22Rv1 (cell line): ENCODE data around the gene KCNIP4.

Experiments
- ZFX ChIP-seq: fragments of 450-650 bp; IDR thresholded peaks from 2 replicates; pipeline ENCODE4 v1.6.1; 2017; ENCODE audit warnings: antibody characterized with exemption, borderline replicate concordance
- TF ChIP-seq, protein P1 (sequence below): fragments of 450-650 bp; IDR thresholded peaks from 2 replicates; pipeline ENCODE4 v1.5.1; 2017; ENCODE audit warnings: mild to moderate bottlenecking

DNA sequence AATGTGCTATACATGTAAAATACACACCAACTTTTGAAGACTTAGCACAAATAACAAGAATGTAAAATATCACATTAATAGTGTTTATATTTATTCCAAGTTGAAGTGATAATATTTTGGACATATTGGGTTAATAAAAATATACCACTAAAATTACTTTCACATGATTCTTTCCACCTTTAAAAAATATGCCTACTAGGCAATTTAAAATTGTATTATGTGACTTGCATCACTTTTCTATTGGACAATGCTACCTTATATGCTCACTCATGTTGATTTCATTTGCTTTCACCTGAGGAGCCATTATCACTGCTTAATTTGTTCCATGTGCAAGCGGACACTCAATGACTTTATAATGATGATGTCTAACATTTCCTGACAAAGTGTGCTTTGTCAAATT lies 1251.8 kb downstream of the KCNIP4 start:
- TF ChIP-seq, protein P1, sequence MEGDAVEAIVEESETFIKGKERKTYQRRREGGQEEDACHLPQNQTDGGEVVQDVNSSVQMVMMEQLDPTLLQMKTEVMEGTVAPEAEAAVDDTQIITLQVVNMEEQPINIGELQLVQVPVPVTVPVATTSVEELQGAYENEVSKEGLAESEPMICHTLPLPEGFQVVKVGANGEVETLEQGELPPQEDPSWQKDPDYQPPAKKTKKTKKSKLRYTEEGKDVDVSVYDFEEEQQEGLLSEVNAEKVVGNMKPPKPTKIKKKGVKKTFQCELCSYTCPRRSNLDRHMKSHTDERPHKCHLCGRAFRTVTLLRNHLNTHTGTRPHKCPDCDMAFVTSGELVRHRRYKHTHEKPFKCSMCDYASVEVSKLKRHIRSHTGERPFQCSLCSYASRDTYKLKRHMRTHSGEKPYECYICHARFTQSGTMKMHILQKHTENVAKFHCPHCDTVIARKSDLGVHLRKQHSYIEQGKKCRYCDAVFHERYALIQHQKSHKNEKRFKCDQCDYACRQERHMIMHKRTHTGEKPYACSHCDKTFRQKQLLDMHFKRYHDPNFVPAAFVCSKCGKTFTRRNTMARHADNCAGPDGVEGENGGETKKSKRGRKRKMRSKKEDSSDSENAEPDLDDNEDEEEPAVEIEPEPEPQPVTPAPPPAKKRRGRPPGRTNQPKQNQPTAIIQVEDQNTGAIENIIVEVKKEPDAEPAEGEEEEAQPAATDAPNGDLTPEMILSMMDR = no peak
- no peak for TF ChIP-seq ZFX
